Endothelial cell of umbilical vein (primary cell): ENCODE results near the gene DIAPH2. TPM values are rescaled to one million over a fixed set of nuclear protein-coding genes. Genes with fewer than 3 reads are reported as not detected.

Experiments used
- BruUV-seq: library from RNA; stranded (reverse); fragments of 400-500 nt; replicated peaks from 2 replicates; lab custom pipeline; 2021; lab: Mats Ljungman, UMichigan
- CTCF ChIA-PET: fragments of 300-600, 350-600 bp; sonication (Branson Sonifier 250); formaldehyde crosslinking; loops from one replicate; lab custom pipeline; 2021; ENCODE audit warnings: antibody characterized with exemption, inconsistent platforms; lab: Charles Lee
- POLR2A ChIA-PET: fragments of 300-600, 350-600 bp; sonication (Branson Sonifier 250); formaldehyde crosslinking; loops from one replicate; lab custom pipeline; 2021; ENCODE audit warnings: antibody characterized with exemption, inconsistent platforms; lab: Charles Lee
- DNase-seq: peaks from one replicate; pipeline ENCODE4 v3.0.0-alpha.2; 2011; ENCODE audit warnings: low read depth, low spot score
- FAIRE-seq: peaks from 2 replicates; lab custom pipeline; 2011; peaks lifted over from hg19 to GRCh38; lab: Jason Lieb, UNC
- H2AFZ ChIP-seq: 2 replicates; pipeline ENCODE4 v1.6.0; 2012; ENCODE audit warnings: low read depth, low read length, control low read depth, inconsistent platforms
- H3K27ac ChIP-seq: 2 replicates; pipeline ENCODE4 v1.5.1; 2011; ENCODE audit warnings: low read depth, mild to moderate bottlenecking, control low read depth, low read length, moderate library complexity; ENCODE audit not compliant: insufficient read depth
- H3K27me3 ChIP-seq, 2 experiments: 2 replicates each; pipeline versions ENCODE4 v1.6.0 to v1.6.1; 2011; ENCODE audit warnings: low read length in 2 of 2, mixed read lengths in 1 of 2; ENCODE audit not compliant: control insufficient read depth in 2 of 2, insufficient read depth in 2 of 2
- H3K36me3 ChIP-seq, 2 experiments: 2 replicates in 1 of 2; 3 replicates in 1 of 2; pipeline ENCODE4 v1.5.1; 2011; ENCODE audit warnings: low read length in 2 of 2, mild to moderate bottlenecking in 1 of 2, moderate library complexity in 1 of 2; ENCODE audit not compliant: control insufficient read depth in 2 of 2, insufficient read depth in 2 of 2; ENCODE audit errors: extremely low read depth in 1 of 2
- H3K4me1 ChIP-seq: 3 replicates; pipeline ENCODE4 v1.5.1; 2011; ENCODE audit warnings: mild to moderate bottlenecking, low read length; ENCODE audit not compliant: control insufficient read depth, insufficient read depth; ENCODE audit errors: extremely low read depth
- H3K4me2 ChIP-seq: 2 replicates; pipeline ENCODE4 v1.6.1; 2011; ENCODE audit warnings: low read length, control low read depth, mixed read lengths; ENCODE audit not compliant: insufficient read depth
- H3K4me3 ChIP-seq, 3 experiments: fragments of 200-600 bp in 1 of 3; sonication (generic), shearing (Covaris generic) in 1 of 3; replicated peaks in 1 of 3; 2 replicates each; pipeline ENCODE4 v1.5.1; 2011 to 2016; ENCODE audit warnings: control low read depth in 3 of 3, low read length in 3 of 3, mild to moderate bottlenecking in 2 of 3, inconsistent platforms in 1 of 3, low read depth in 1 of 3, moderate library complexity in 1 of 3; ENCODE audit not compliant: insufficient read depth in 1 of 3
- H3K79me2 ChIP-seq: 2 replicates; pipeline ENCODE4 v1.6.0; 2012; ENCODE audit warnings: low read length, inconsistent platforms; ENCODE audit not compliant: control insufficient read depth, insufficient read depth
- H3K9ac ChIP-seq: replicated peaks from 2 replicates; pipeline ENCODE3; 2011; ENCODE audit warnings: low read length, control low read depth; ENCODE audit not compliant: insufficient read depth; ENCODE audit errors: extremely low read depth
- H3K9me1 ChIP-seq: replicated peaks from 3 replicates; pipeline ENCODE4 v1.6.0; 2011; ENCODE audit warnings: mild to moderate bottlenecking, low read length; ENCODE audit not compliant: control insufficient read depth, insufficient read depth; ENCODE audit errors: extremely low read depth
- H3K9me3 ChIP-seq: replicated peaks from 2 replicates; pipeline ENCODE4 v1.5.1; 2012; ENCODE audit warnings: low read length, inconsistent platforms; ENCODE audit not compliant: control insufficient read depth, insufficient read depth
- H4K20me1 ChIP-seq: replicated peaks from 2 replicates; pipeline ENCODE3; 2011; ENCODE audit warnings: mild to moderate bottlenecking, low read length; ENCODE audit not compliant: control insufficient read depth, insufficient read depth; ENCODE audit errors: extremely low read depth
- CTCF ChIP-seq, 2 donors: IDR thresholded peaks; 1 replicate in 1 of 2; 2 replicates in 1 of 2; pipeline ENCODE4 v1.5.1; 2011; ENCODE audit warnings: low read length in 2 of 2, mild to moderate bottlenecking in 2 of 2, moderate library complexity in 2 of 2, control low read depth in 1 of 2, inconsistent platforms in 1 of 2, low read depth in 1 of 2; ENCODE audit not compliant: insufficient read depth in 1 of 2; ENCODE audit errors: extremely low read depth in 1 of 2
- EZH2 ChIP-seq: IDR thresholded peaks from 2 replicates; pipeline ENCODE4 v1.6.1; 2012; ENCODE audit warnings: borderline replicate concordance, low read depth, mild to moderate bottlenecking, moderate library complexity, low read length, inconsistent platforms; ENCODE audit not compliant: severe bottlenecking
- FOS ChIP-seq: IDR thresholded peaks from 2 replicates; pipeline ENCODE4 v1.6.1; 2011; ENCODE audit warnings: mild to moderate bottlenecking, low read length, moderate library complexity, borderline replicate concordance; ENCODE audit not compliant: insufficient read depth
- GATA2 ChIP-seq: IDR thresholded peaks from 2 replicates; pipeline ENCODE4 v1.7.0; 2011; ENCODE audit warnings: low read depth, mild to moderate bottlenecking, moderate library complexity, mixed read lengths, low read length; ENCODE audit not compliant: insufficient read length, insufficient read depth
- JUN ChIP-seq: IDR thresholded peaks from 2 replicates; pipeline ENCODE4 v1.6.1; 2011; ENCODE audit warnings: borderline replicate concordance, low read depth; ENCODE audit not compliant: insufficient read length, insufficient read depth
- MAX ChIP-seq: IDR thresholded peaks from 2 replicates; pipeline ENCODE4 v1.6.1; 2011; ENCODE audit not compliant: insufficient read depth, insufficient read length
- MYC ChIP-seq: IDR thresholded peaks from one replicate; pipeline ENCODE4 v1.6.1; 2011; ENCODE audit warnings: mild to moderate bottlenecking, low read depth, low read length
- POLR2A ChIP-seq: IDR thresholded peaks from 2 replicates; pipeline ENCODE4 v1.6.1; 2012; ENCODE audit warnings: low read depth, mild to moderate bottlenecking, control low read depth, low read length
- POLR2AphosphoS5 ChIP-seq: IDR thresholded peaks from 2 replicates; pipeline ENCODE4 v1.6.1; 2012; ENCODE audit warnings: low read depth, mild to moderate bottlenecking, control low read depth, low read length, moderate library complexity; ENCODE audit not compliant: insufficient read depth
- dilution Hi-C: fragments of 300-500 bp; cut with MboI; formaldehyde crosslinking; loops from one replicate; pipeline ENCODE4 v1.15.0; 2019; ENCODE audit warnings: low sequenced_read_pairs; ENCODE audit not compliant: extremely low pct_ligation_motif_present
- intact Hi-C: fragments of 100-400 bp; cut with micrococcal nuclease; formaldehyde crosslinking; loops from one replicate; pipeline ENCODE4 v1.10.0; 2022
- polyA plus RNA-seq, 4 experiments: library from polyadenylated mRNA; depleted of rRNA in 3 of 4; stranded (reverse) in 3 of 4; unstranded in 1 of 4; fragments of >200 nt; gene quantifications; 2 replicates each; pipeline versions ENCODE4 v1.2.1 to v1.2.3, GENCODE V29; 2011 to 2012; ENCODE audit warnings: missing spikeins in 1 of 4
- total RNA-seq: library from RNA; stranded (reverse); gene quantifications from 2 replicates; pipeline ENCODE4 v1.2.3, GENCODE V29; 2021

DIAPH2 gene
- total and polyA plus RNA-seq, 2 donors (not counting 3 experiments of a cell fraction or from before 2014, with no cell fraction given) = 3.0 to 30.0 TPM

DNA sequence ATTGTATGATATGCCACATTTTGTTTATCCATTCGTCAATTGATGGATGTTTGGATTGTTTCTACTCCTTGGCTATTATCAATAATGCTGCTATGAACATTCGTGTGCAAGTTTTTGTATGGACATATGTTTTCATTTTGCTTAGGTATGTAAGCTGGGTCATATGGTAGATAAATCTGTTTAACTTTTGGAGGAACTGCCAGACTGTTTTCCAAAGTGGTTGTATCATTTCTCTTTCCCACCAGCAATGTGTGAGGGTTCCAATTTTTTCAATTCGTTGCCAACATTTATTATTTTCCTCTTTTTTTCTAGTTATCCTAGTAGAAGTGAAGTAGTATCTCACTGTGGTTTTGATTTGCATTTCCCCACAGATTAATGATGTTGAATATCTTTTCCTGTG lies 71.8 kb downstream of the DIAPH2 start:
- POLR2A ChIA-PET = no interaction called here
- no peak overlapping the region for H3K9ac ChIP-seq
- H3K9me3 ChIP-seq = no peaks in the 10 kb centered on the region
- dilution Hi-C loops (no loop called here), intact Hi-C loops (no loop called here)
- no peaks in the 10 kb centered on the region for H3K36me3 ChIP-seq
- H2AFZ ChIP-seq = no peak overlapping the region
- no peaks in the 10 kb centered on the region for H3K4me1 ChIP-seq
- no peak overlapping the region for H3K4me2 ChIP-seq
- H3K27me3 ChIP-seq = no peaks in the 10 kb centered on the region
- H4K20me1 ChIP-seq = no peaks in the 10 kb centered on the region
- no peaks in the 10 kb centered on the region for H3K9me1 ChIP-seq
- FAIRE-seq (no peak), DNase-seq (no peak)
- CTCF ChIA-PET = no interaction called here
- no peak overlapping the region for H3K4me3 ChIP-seq
- H3K79me2 ChIP-seq = no peaks in the 10 kb centered on the region
- BruUV-seq = no TSS peak
- TF ChIP-seq JUN (no peak), GATA2 (no peak), MAX (no peak), CTCF (IDR thresholded peaks at IDR 0.05; ENCODE audit: extremely low read depth in 1 of 2, insufficient read depth in 1 of 2, low read depth in 1 of 2, low read length in 2 of 2) (no peak), POLR2AphosphoS5 (no peak), POLR2A (no peak), MYC (no peak), EZH2 (no peak), FOS (no peak)
- H3K27ac ChIP-seq = no peak overlapping the region
